WTC11 (cell line): ENCODE results near the gene GID8. TPM values are rescaled to one million over a fixed set of nuclear protein-coding genes. Genes with fewer than 3 reads are reported as not detected.

Experiments
- ATAC-seq: fragments of 200-7000 bp; cut with Tn5 transposase; 2 replicates; pipeline ENCODE4 v1.10.0; 2021; ENCODE audit warnings: mild to moderate bottlenecking, moderate library complexity
- CTCF ChIA-PET: fragments of 300-600 bp; sonication (Branson Sonifier 250); formaldehyde crosslinking; loops from one replicate; lab custom pipeline; 2021; ENCODE audit warnings: antibody characterized with exemption; lab: Charles Lee
- POLR2A ChIA-PET: fragments of 350-600 bp; sonication (Branson Sonifier 250); formaldehyde crosslinking; loops from one replicate; lab custom pipeline; 2021; ENCODE audit warnings: antibody characterized with exemption; lab: Charles Lee
- DNase-seq: peaks from one replicate; pipeline ENCODE4 v3.0.0; 2021; ENCODE audit warnings: low spot score
- H3K27ac Mint-ChIP-seq: 2 replicates; pipeline ENCODE4 v1.8.0; 2021; ENCODE audit warnings: mixed read lengths
- H3K27me3 Mint-ChIP-seq: 2 replicates; pipeline ENCODE4 v1.8.0; 2021; ENCODE audit warnings: low read depth, mild to moderate bottlenecking, moderate library complexity, mixed read lengths
- H3K36me3 Mint-ChIP-seq: 2 replicates; pipeline ENCODE4 v1.8.0; 2021; ENCODE audit warnings: mixed read lengths
- H3K4me1 Mint-ChIP-seq: 2 replicates; pipeline ENCODE4 v1.8.0; 2022; ENCODE audit warnings: mixed read lengths
- H3K4me3 Mint-ChIP-seq: 2 replicates; pipeline ENCODE4 v1.8.0; 2021; ENCODE audit warnings: mild to moderate bottlenecking, moderate library complexity, mixed read lengths
- H3K9me3 Mint-ChIP-seq: 2 replicates; pipeline ENCODE4 v1.8.0; 2021; ENCODE audit warnings: mixed read lengths
- ARID4B ChIP-seq: sonication (generic); formaldehyde crosslinking; IDR thresholded peaks from 2 replicates; pipeline ENCODE4 v1.8.0; 2023; ENCODE audit warnings: missing genetic modification reagents, mild to moderate bottlenecking, borderline replicate concordance
- CREB1 ChIP-seq: sonication (generic); formaldehyde crosslinking; IDR thresholded peaks from 2 replicates; pipeline ENCODE4 v1.8.0; 2023; ENCODE audit warnings: mild to moderate bottlenecking, missing genetic modification reagents
- CREM ChIP-seq: sonication (generic); formaldehyde crosslinking; IDR thresholded peaks from 2 replicates; pipeline ENCODE4 v1.8.1; 2022; ENCODE audit warnings: mild to moderate bottlenecking, missing genetic modification reagents, moderate library complexity
- E2F4 ChIP-seq: sonication (generic); formaldehyde crosslinking; IDR thresholded peaks from 2 replicates; pipeline ENCODE4 v1.8.1; 2022; ENCODE audit warnings: low read depth, mild to moderate bottlenecking, moderate library complexity, missing genetic modification reagents, borderline replicate concordance
- E2F5 ChIP-seq: sonication (generic); formaldehyde crosslinking; IDR thresholded peaks from 2 replicates; pipeline ENCODE4 v1.8.1; 2022; ENCODE audit warnings: mild to moderate bottlenecking, moderate library complexity, missing genetic modification reagents
- ELF4 ChIP-seq: sonication (generic); formaldehyde crosslinking; IDR thresholded peaks from 2 replicates; pipeline ENCODE4 v1.8.1; 2022; ENCODE audit warnings: low read depth, mild to moderate bottlenecking, moderate library complexity, missing genetic modification reagents
- GRHL2 ChIP-seq: fragments of 250-450 bp; sonication (Bioruptor Pico); IDR thresholded peaks from 2 replicates; pipeline ENCODE4 v1.8.0; 2022; ENCODE audit warnings: mild to moderate bottlenecking, moderate library complexity; ENCODE audit not compliant: insufficient replicate concordance, severe bottlenecking
- GTF2I ChIP-seq: fragments of 250-450 bp; sonication (Bioruptor Pico); conservative IDR thresholded peaks from 2 replicates; pipeline ENCODE4 v1.4.0; 2021; ENCODE audit warnings: mild to moderate bottlenecking
- KAT7 ChIP-seq: sonication (generic); formaldehyde crosslinking; IDR thresholded peaks from 2 replicates; pipeline ENCODE4 v1.8.1; 2023; ENCODE audit warnings: missing genetic modification reagents, mild to moderate bottlenecking, borderline replicate concordance
- NR1H2 ChIP-seq: sonication (generic); formaldehyde crosslinking; IDR thresholded peaks from 2 replicates; pipeline ENCODE4 v1.9.0; 2021; ENCODE audit warnings: mild to moderate bottlenecking, moderate library complexity, missing genetic modification reagents
- SMAD3 ChIP-seq: sonication (generic); formaldehyde crosslinking; IDR thresholded peaks from 2 replicates; pipeline ENCODE4 v1.8.0; 2022; ENCODE audit warnings: missing genetic modification reagents, mild to moderate bottlenecking, borderline replicate concordance
- TCF7 ChIP-seq: sonication (generic); formaldehyde crosslinking; IDR thresholded peaks from 2 replicates; pipeline ENCODE4 v1.8.0; 2022; ENCODE audit warnings: mild to moderate bottlenecking, low read depth, missing genetic modification reagents, moderate library complexity
- ZNF232 ChIP-seq: sonication (generic); formaldehyde crosslinking; IDR thresholded peaks from 2 replicates; pipeline ENCODE4 v1.8.0; 2022; ENCODE audit warnings: mild to moderate bottlenecking, missing genetic modification reagents
- ZNF317 ChIP-seq: sonication (generic); formaldehyde crosslinking; IDR thresholded peaks from 2 replicates; pipeline ENCODE4 v1.8.1; 2023; ENCODE audit warnings: low read depth, mild to moderate bottlenecking, moderate library complexity, missing genetic modification reagents, borderline replicate concordance
- ZNF396 ChIP-seq: fragments of 250-450 bp; sonication (Bioruptor Pico); IDR thresholded peaks from 2 replicates; pipeline ENCODE4 v1.8.0; 2021; ENCODE audit warnings: mild to moderate bottlenecking, moderate library complexity, borderline replicate concordance
- ZNF416 ChIP-seq: fragments of 250-450 bp; sonication (Bioruptor Pico); IDR thresholded peaks from 2 replicates; pipeline ENCODE4 v1.9.0; 2021; ENCODE audit warnings: mild to moderate bottlenecking, inconsistent platforms
- ZNF532 ChIP-seq: fragments of 250-450 bp; sonication (Bioruptor Pico); IDR thresholded peaks from 2 replicates; pipeline ENCODE4 v1.9.0; 2021; ENCODE audit warnings: mild to moderate bottlenecking, borderline replicate concordance
- total RNA-seq: library from RNA; stranded (reverse); gene quantifications from 3 replicates; pipeline ENCODE4 v1.2.3, GENCODE V29; 2021
- TF ChIP-seq, protein P1 (sequence below): sonication (generic); formaldehyde crosslinking; IDR thresholded peaks from 2 replicates; pipeline ENCODE4 v1.8.1; 2023; ENCODE audit warnings: mild to moderate bottlenecking, missing genetic modification reagents
- TF ChIP-seq, protein P2 (sequence below): fragments of 250-450 bp; sonication (Bioruptor Pico); IDR thresholded peaks from 2 replicates; pipeline ENCODE4 v2.1.2; 2022; ENCODE audit warnings: mild to moderate bottlenecking, moderate library complexity
- TF ChIP-seq, protein P3 (sequence below): sonication (generic); formaldehyde crosslinking; IDR thresholded peaks from 2 replicates; pipeline ENCODE4 v1.8.0; 2023; ENCODE audit warnings: mild to moderate bottlenecking, missing genetic modification reagents

GID8 gene
- total RNA-seq, 1 experiment from 2014 or later = 70.2 TPM

GRCh38 chr20:62888910-62889309, 49.0 kb upstream of the GID8 start (continued):
- no peak for TF ChIP-seq ZNF532 (CRISPR knock-in tag)
- no peak for TF ChIP-seq ZNF232 (CRISPR knock-in tag)
- no peak for TF ChIP-seq GTF2I
- no peak for TF ChIP-seq GRHL2 (CRISPR knock-in tag)
- no peak for TF ChIP-seq ZNF416 (CRISPR knock-in tag)

DNA sequence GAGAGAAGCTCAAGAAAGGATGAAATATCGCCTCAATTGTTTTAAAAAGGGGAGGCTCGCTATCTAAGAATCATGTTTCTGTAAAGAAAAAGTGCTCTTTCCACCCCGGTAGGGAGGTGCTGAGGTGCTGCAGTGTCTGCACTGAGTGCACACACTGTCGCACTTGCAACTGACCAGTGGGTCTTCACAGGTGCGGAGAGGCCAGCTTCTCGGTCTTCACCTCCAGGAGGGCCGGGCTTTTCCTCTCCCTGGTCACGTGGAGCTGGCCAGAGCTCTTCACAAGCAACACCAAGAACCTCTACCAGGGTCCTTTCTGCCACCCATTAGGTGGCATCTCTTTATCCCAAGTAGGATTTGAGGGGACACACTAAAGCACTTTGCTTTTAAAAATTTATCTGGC, 48.5 kb upstream of the GID8 start:
- DNase-seq (no peak), ATAC-seq (no peak)
- Mint-ChIP-seq H3K27ac (no peak overlapping the region), H3K9me3 (no peaks in the 10 kb centered on the region), H3K4me3 (no peak overlapping the region), H3K36me3 (peaks cover 78% of the 10 kb centered on the region), H3K4me1 (peaks cover 26% of the 10 kb centered on the region), H3K27me3 (no peaks in the 10 kb centered on the region; the same call in 1 of the 2 replicates)
- ChIA-PET CTCF (interaction anchor here (0.5 to 2.9 kb wide), 2 partner anchors 11 to 43 kb away, joined by 3 to 11 read pairs; no protein-coding TSS in a partner anchor), POLR2A (no interaction called here)
- TF ChIP-seq E2F4 (CRISPR knock-in tag) (no peak), CREM (CRISPR knock-in tag) (no peak), NR1H2 (CRISPR knock-in tag) (no peak), TCF7 (CRISPR knock-in tag) (no peak), ARID4B (CRISPR knock-in tag) (no peak), ELF4 (no peak), E2F5 (CRISPR knock-in tag) (no peak), KAT7 (CRISPR knock-in tag) (no peak), ZNF396 (no peak), CREB1 (CRISPR knock-in tag) (no peak), SMAD3 (no peak), ZNF416 (CRISPR knock-in tag) (no peak), ZNF232 (CRISPR knock-in tag) (no peak), ZNF317 (CRISPR knock-in tag) (no peak)
- TF ChIP-seq, protein P1, sequence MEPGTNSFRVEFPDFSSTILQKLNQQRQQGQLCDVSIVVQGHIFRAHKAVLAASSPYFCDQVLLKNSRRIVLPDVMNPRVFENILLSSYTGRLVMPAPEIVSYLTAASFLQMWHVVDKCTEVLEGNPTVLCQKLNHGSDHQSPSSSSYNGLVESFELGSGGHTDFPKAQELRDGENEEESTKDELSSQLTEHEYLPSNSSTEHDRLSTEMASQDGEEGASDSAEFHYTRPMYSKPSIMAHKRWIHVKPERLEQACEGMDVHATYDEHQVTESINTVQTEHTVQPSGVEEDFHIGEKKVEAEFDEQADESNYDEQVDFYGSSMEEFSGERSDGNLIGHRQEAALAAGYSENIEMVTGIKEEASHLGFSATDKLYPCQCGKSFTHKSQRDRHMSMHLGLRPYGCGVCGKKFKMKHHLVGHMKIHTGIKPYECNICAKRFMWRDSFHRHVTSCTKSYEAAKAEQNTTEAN (CRISPR knock-in tag) = no peak
- TF ChIP-seq, protein P2, sequence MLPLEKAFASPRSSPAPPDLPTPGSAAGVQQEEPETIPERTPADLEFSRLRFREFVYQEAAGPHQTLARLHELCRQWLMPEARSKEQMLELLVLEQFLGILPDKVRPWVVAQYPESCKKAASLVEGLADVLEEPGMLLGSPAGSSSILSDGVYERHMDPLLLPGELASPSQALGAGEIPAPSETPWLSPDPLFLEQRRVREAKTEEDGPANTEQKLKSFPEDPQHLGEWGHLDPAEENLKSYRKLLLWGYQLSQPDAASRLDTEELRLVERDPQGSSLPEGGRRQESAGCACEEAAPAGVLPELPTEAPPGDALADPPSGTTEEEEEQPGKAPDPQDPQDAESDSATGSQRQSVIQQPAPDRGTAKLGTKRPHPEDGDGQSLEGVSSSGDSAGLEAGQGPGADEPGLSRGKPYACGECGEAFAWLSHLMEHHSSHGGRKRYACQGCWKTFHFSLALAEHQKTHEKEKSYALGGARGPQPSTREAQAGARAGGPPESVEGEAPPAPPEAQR (CRISPR knock-in tag) = no peak
- TF ChIP-seq, protein P3, sequence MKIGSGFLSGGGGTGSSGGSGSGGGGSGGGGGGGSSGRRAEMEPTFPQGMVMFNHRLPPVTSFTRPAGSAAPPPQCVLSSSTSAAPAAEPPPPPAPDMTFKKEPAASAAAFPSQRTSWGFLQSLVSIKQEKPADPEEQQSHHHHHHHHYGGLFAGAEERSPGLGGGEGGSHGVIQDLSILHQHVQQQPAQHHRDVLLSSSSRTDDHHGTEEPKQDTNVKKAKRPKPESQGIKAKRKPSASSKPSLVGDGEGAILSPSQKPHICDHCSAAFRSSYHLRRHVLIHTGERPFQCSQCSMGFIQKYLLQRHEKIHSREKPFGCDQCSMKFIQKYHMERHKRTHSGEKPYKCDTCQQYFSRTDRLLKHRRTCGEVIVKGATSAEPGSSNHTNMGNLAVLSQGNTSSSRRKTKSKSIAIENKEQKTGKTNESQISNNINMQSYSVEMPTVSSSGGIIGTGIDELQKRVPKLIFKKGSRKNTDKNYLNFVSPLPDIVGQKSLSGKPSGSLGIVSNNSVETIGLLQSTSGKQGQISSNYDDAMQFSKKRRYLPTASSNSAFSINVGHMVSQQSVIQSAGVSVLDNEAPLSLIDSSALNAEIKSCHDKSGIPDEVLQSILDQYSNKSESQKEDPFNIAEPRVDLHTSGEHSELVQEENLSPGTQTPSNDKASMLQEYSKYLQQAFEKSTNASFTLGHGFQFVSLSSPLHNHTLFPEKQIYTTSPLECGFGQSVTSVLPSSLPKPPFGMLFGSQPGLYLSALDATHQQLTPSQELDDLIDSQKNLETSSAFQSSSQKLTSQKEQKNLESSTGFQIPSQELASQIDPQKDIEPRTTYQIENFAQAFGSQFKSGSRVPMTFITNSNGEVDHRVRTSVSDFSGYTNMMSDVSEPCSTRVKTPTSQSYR = no peak
